Amniotic epithelial cell (primary cell): ENCODE results near the gene CLTA.
"Not testable (repeated sequence)": the region's sequence is repeated elsewhere in the genome, so short reads cannot be mapped to it uniquely, and the experiment has no call there.

Experiments used
- DNase-seq: peaks from one replicate; pipeline ENCODE4 v3.0.0-alpha.2; 2010; ENCODE audit warnings: low read depth

Gene CLTA

DNA sequence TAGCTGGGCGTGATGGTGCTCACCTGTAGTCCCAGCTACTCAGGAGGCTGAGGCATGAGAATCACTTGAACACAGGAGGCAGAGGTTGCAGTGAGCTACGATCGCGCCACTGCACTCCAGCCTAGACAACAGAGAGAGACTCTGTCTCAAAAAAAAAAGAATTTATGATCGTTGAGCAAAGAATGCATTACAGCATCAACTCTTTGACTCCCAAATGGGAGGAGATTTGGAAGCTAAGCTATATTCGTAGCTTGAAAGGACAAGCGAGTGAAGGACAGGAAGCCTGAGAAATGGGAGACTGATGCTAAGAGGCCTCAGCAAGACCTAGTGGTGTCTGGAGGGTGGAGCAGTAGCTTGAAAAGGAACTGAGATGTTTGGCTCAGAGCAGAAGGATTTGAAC is 31.8 kb upstream of the CLTA start:
- DNase-seq = no peak

DNA sequence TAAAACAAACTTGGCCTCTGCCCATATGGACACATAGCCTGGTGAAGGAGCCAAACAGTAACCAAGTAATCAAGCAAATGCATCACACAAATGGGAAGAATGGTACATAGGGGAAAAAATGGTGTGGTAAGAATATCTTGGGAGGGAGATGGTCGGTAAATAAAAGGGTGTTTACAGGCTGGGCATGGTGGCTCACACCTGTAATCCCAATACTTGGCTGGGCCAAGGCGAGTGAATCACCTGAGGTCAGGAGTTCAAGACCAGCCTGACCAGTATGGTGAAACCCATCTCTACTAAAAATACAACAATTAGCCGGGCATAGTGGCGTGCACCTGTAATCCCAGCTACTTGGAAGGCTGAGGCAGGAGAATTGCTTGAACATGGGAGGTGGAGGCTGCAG is 31.2 kb upstream of the CLTA start:
- not testable (repeated sequence) for DNase-seq

DNA sequence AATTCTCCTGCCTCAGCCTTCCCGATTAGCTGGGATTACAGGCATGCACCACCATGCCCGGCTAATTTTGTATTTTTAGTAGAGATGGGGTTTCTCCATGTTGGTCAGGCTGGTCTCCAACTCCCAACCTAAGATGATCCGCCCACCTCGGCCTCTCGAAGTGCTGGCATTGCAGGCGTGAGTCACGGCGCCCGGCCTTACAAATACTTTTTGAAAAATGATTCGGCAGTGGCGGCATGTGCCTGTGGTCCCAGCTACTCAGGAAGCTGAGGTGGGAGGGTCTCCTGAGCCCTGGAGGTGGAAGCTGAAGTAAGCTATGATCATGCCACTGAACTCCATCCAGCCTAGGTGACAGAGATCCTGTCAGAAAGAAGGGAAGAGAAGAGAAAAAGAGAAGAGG is 30.6 kb upstream of the CLTA start:
- not testable (repeated sequence) for DNase-seq

DNA sequence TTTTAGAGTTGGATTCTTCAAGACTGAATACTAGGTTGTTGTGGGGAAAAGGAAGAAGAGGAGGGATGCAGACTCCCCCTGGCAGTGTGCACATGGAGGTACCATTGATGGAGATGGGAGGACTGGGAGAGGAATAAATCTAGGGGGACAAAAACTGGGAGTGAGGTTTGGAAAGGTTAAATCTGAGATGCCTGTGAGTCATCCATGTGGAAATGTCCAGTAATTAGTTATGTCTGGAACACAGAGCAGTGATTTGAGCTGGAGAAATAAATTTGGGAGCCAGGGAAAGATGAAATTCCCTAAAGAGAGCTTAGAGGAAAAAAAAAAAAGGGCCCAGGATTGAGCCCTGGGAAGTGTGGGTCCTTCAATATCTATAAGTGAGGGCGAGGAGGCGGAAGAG is 29.5 kb upstream of the CLTA start:
- peak; percentile 52 for DNase-seq

- DNase-seq = no peak
Observed at GRCh38 chr9:36162211-36162738, 28.4 kb upstream of the CLTA start.

GRCh38 chr9:36163049-36163785 is 27.5 kb upstream of the CLTA start:
- DNase-seq = peak; percentile 92

DNA sequence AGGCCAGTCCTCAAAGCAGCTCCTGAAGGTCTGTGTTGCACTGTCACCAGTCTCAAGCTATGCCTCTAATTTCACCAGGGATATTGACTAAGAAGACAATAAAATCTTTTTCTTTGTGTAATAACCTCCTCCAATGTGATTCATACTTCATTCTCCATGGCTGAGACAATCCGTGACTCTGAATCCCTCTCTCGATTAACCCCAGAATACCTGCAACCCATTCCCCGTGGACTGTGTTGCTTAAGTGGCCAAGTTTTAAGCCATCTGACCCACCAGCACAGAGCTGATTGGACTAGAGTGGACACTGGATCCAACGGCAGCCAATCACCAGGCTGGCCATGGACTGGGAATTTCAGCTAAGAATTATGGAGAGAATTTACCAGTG is 26.9 kb upstream of the CLTA start:
- peak; percentile 77 for DNase-seq

DNA sequence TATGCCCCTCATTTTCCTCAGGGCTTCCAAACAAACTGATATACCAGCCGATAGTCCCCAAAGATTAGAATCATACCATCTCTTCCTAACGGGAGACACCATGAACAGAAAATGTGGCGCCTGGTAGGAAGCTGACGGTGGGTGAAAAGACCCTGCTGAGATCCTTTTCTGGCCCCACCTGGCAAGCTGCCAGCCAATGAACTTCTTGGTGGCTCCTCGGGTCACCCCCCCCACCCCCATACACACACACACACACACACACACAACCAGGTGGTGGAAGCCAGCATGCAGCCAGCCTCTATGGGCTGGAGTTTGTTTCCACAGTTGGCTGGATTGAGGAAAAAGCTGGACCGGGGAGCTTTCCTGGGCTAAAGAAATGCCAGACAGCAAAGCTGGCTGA is 26.3 kb upstream of the CLTA start:
- no peak for DNase-seq

GRCh38 chr9:36164989-36165388 is 25.7 kb upstream of the CLTA start:
- DNase-seq = no peak

GRCh38 chr9:36165826-36166167 is 24.9 kb upstream of the CLTA start:
- DNase-seq = peak; percentile 47

- peak; percentile 77 for DNase-seq
Observed at GRCh38 chr9:36166168-36166927, 24.4 kb upstream of the CLTA start.

- peak; percentile 29 for DNase-seq
Observed at GRCh38 chr9:36169166-36169565, 21.6 kb upstream of the CLTA start, which contains the start of gene CCIN. TSS of gene CCIN (plus strand) at chr9:36169388. CDS start at chr9:36169503, 115 bp downstream.

DNA sequence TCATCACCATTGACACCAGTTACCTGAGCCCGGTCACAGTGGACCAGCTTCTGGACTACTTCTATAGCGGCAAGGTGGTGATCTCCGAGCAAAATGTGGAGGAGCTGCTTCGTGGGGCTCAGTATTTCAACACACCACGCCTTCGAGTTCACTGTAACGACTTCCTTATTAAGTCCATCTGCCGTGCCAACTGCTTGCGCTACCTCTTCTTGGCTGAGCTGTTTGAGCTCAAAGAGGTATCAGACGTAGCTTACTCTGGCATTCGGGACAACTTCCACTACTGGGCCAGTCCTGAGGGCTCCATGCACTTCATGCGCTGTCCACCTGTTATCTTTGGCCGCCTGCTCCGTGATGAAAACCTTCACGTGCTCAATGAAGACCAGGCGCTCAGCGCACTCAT is 21.0 kb upstream of the CLTA start:
- no peak for DNase-seq

- no peak for DNase-seq
Observed at GRCh38 chr9:36170531-36170930, 20.2 kb upstream of the CLTA start.

GRCh38 chr9:36173861-36174260 is 16.9 kb upstream of the CLTA start:
- no peak for DNase-seq

- DNase-seq = no peak
Observed at GRCh38 chr9:36174271-36174670, 16.4 kb upstream of the CLTA start.

GRCh38 chr9:36174731-36175130 is 16.0 kb upstream of the CLTA start:
- no peak for DNase-seq

DNA sequence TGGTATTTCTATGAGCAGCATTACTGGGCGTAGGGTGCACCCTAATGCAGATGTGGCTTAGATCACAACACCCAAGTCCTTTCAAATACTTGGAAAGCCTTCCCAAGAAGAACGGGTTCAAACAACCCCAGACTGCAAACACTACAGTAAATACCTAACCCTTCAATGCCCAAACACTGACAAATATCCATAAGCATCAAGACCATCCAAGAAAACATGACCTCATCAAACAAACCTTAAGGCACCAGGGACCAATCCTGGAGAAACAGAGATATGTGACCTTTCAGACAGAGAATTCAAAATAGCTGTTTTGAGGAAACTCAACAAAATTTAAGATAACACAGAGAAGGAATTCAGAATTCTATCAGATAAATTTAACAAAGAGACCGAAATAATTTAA is 15.5 kb upstream of the CLTA start:
- DNase-seq = not testable (repeated sequence)

GRCh38 chr9:36176496-36176895 is 14.2 kb upstream of the CLTA start:
- not testable (repeated sequence) for DNase-seq

GRCh38 chr9:36177571-36177970 is 13.2 kb upstream of the CLTA start:
- DNase-seq = no peak

DNA sequence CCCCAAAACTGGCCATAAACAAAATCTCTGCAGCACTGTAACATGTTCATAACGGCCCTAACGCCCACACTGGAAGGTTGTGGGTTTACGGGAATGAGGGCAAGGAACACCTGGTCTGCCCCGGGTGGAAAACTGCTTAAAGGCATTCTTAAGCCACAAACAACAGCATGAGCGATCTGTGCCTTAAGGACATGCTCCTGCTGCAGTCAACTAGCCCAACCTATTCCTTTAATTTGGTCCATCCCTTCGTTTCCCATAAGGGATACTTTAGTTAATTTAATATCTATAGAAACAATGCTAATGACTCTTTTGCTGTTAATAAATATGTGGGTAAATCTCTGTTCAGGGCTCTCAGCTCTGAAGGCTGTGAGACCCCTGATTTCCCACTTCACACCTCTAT is 10.5 kb upstream of the CLTA start:
- DNase-seq = not testable (repeated sequence)

DNA sequence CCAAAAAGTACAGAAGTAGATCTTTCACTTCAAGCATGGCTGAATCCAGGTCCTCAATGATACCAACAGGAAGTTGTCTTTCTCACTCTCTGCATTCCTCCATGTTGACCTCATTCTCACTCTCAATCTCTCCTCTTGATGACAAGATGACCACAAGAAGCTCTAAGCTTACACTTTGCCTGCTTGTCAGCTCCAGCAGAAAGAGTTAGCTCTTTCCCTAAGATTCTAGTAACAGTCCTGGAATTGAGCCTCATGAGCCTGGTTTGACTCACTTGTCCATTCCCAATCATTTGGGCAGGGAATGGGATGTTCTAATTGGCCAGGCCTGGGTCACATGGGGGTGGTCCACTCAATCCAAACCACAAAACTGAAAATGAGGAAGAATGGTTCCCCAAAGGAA is 3.3 kb upstream of the CLTA start:
- DNase-seq = peak; percentile 94

DNA sequence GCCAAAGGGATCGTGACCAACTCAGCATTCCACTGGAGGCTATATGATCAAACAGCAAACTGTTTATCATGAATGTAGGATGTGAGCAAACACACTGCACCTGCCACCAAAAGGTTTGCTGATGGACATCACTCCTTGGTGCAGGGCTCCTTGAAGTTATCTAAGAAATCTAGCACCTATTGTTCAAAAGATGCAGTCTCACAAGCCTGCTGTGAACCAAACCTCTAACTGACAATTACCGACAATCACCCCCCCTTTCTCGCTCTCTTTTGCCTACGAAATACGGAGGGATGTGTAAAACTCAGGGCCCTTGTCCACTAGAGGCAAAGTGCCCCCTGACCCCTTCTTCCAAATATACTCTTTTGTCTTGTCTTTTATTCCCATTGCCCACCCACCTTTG is 2.5 kb upstream of the CLTA start:
- no peak for DNase-seq
